Activated CD8-positive, alpha-beta memory T cell treated with anti-CD3 and anti-CD28 coated beads, Interleukin-2, amount 50 U/mL, for 48 hours (primary cell): ENCODE measurements around the gene UBE2E1.

Experiments
- DNase-seq: peaks from one replicate; pipeline ENCODE4 v3.0.0-alpha.2; 2020

UBE2E1 gene

DNA sequence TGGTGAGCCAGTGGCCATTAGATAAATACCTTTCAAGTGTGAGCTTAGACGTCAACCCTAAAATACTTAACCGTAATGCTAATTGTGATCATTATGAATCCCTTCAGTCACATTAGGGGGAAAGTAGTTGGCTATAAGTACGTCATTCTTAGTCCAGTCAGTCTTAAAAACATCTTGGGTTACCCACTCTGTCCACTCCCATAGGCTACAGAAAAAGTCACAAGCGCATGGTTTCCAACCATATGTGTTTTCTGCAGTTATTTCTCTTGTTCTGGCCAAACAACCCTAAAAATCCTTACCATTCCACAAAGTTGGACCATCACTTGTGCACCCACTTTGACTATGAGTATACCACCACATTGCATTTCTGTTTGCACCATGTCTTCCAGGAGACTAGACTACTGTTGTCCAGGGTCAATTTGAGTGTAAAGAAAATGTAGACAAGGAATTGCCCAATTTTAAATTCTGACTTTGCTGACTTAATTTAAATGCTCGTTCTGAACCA, 114.4 kb downstream of the UBE2E1 start:
- DNase-seq = no peak

DNA sequence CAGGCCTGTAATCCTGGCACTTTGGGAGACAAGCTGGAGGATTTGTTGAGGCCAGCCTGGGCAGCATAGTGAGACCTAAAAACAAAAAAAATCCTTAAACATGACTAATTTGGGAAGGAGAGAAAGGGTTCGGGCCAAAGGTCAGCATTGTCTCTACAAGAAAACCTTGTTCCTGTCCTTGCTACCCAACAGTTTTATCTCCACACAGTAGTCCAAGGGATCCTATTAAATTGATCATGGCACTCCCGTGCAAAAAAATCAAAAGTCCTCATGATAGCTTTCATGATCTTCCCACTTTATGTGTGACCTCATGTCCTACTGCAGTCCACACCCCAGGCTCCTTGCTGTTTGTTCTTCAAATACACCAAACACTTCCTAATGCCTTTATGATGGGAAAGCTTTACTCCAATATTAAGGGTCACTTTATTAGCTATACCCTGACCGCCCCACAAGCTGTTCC, 115.3 kb downstream of the UBE2E1 start:
- no peak for DNase-seq

DNA sequence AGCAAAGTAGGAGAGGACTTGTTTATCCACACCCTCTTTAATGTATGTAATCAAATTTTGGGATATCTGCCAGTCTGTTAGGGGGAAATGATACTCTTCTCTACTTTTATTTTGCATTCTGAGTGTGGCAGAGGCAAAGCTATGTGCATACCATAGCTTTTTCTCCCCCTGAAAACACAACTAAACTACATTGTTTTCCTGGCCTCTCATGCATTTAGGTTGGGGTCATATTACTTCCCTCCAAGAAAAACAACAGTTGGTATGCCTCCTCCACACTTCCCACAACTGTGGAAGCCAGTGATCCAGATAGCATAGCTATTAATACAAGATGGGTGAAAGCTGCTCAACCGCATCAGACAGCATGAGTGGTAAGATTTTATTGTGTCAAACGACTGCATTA, 118.0 kb downstream of the UBE2E1 start:
- DNase-seq = no peak

DNA sequence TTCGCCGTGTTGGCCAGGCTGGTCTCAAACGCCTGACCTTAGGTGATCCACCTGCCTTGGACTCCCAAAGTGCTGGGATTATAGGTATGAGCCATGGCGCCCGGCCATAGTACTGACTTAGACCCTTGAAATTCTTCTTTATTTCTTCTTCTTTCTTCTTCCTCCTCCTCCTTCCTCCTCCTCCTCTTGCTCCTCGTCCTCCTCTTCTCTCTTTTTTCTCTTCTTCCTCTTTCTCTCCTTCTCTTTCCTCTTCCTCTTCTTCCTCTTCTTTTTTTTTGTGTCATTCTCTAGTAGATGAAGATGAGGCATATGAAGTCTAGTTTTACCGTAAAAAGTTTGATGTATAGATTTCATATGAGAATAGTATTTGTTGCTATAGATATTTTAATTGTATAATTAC, 120.5 kb downstream of the UBE2E1 start:
- no peak for DNase-seq

DNA sequence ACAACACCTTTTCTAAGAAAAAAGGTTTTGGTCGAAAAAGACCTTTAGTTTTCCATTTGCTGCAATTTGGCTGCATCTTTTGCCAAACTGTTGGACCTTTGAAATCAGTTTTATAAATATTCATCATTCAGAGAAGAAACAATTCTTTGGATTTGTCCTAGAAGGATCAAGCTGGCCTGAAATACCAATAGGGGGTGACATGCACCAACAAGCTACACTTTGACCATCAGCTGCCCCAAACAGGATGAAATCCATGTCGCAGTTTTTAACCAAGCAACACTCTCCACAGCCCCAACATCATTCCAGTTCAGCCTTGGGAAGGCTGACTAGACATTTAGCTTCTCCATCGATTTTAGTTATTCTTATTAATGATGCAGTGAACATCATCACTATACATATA, 121.0 kb downstream of the UBE2E1 start:
- no peak for DNase-seq

DNA sequence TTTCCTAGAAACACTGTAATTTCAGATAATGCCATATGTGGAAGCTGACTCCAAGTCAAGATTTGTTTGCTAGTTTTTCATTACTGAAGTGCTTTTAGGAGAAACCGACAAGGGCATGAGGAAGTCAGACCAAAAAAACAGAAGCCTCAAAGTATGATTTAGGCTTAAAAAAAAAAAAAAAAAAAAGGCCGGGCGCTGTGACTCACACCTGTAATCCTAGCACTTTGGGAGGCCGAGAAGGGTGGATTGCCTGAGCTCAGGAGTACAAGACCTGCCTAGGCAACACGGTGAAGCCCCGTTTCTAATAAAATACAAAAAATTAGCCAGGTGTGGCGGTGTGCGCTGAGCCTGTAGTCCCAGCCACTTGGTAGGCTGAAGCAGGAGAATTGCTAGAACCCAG, 122.8 kb downstream of the UBE2E1 start:
- DNase-seq = no peak

DNA sequence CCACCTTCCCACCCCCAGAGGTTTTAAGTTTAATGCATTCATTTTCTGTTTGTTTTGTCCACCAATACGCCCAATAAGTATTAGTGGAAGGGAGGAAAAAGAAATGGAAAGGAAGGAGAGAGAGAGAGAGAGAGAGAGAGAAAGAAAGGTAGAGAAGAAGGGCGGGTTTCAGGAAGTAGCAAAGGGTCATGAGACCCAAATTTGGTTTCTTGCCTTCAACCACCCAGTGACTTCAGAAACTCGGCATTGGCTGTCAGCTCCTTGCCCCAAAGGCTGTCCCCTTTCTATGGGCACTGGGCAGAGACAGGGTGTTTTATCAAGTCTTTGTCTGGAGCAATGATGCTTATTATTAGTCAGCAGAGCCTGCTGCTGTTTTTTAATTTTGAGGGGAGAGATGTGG, 125.8 kb downstream of the UBE2E1 start:
- DNase-seq = no peak

DNA sequence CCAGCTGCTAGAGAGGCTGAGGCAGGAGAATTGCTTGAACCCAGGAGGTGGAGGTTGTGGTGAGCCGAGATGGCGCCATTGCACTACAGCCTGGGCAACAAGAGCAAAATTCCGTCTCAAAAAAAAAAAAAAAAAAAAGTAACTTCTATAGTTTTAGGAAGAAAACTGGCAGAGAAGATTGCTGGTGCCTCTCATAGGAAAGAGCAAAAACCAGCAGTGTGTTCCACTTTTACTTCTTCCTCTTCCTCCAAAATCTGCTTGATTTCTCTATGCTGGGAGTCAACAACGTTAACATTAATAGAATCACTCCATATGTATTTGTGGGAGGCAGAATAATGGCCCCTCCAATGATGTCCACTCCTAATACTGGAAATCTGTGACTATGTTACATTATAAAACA, 126.8 kb downstream of the UBE2E1 start:
- DNase-seq = no peak

DNA sequence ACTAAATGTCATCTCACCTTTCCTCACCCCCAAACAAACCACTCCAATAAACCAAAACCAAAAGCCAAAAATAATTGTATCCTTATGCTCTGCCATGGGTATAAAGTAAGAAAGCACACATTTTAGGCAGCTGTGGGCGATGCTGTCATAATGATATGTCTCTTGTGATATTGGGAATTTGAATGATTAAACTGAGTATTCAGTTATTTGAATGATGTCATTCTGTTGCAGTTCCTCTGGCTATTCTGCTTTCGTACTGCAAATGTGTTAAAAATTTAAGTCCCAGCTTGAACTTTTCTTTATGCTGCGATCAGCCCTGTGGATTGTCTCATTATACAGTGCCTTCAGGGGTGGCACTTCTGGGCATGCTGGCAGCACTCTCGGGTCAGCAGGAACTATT, 128.5 kb downstream of the UBE2E1 start:
- DNase-seq = no peak

DNA sequence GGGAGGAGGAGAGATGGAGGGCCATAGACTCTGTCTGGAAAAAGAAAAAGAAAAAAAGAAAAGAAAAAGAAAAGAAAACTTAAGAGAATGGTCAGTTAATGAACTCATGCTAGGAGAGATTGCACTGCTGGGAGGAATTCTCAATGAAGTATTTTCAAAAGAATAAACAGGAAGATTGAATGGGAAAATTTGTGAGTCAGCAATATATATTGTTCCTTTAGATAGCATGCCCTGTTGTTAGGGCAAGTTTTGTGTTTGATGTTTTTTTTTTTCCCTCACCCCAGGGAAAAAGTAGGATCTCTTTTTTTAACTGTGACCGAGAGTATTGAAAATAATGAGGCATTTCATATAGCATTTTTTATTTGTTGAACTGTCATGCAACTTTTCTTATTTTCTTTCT, 131.5 kb downstream of the UBE2E1 start:
- no peak for DNase-seq

DNA sequence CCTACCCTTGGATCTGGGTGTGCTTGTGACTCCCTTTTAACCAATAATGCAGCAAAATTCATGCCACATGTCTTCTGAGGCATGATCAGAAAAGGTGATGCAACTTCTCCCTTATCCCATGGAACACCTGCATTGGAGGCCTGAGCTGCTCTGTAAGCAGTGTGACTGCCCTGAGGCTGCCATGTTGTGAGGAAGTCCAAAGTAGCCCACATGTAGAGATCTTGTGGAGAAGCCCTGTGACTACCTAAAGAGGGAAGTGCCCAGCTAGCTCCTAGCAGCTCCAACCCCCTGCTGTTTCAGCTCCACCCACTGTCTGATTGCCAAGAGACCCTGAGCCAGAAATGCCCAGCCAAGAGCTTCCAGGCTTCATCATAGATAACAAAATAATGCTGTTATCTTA, 132.9 kb downstream of the UBE2E1 start:
- DNase-seq = no peak

DNA sequence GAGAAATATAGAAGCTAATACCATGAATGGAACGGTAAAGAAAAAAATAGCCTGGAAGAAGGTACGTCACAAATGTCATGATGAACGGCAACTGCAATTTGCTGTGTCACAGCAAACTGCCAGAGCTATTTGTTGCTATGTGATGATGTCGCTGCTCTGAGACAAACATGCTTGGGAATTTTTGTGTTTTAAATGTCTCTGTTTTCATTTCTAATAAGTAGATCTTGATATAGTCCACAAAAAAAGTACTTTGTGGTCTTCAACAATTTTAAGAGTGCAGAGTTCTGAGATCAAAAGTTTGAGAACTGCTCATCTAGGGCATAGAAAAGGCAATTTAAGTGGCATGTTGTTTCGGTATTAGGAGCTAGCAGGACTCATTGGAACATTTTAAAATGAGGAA, 135.0 kb downstream of the UBE2E1 start:
- DNase-seq = no peak
